ENCODE measurements around the gene HOXA4. TPM values are rescaled to one million over a fixed set of nuclear protein-coding genes. Genes with fewer than 3 reads are reported as not detected.

The HOXA4 gene
- total and polyA plus RNA-seq, 7 experiments from 2014 or later = 0.41 TPM; not detected in 6

- peaks cover 61 to 74% (median 68%) of the 10 kb centered on the region in 5 donors for H3K27me3 Mint-ChIP-seq
- intact Hi-C loops (cut with micrococcal nuclease) = loop anchor here (2.0 to 5.0 kb wide), 3 partner anchors 14 to 1310 kb away; partner anchors contain the start of genes CBX3 (in 1 of the 2), HNRNPA2B1 (in 1 of the 2) and HOXA11 (in 1 of the 2)
- peaks cover 21 to 65% (median 35%) of the 10 kb centered on the region in 7 donors for H3K4me1 Mint-ChIP-seq
- CTCF ChIA-PET = no interaction called here
- Histone ChIP-seq H3K36me3 (ENCODE audit: control insufficient read depth in 2 of 3, insufficient read depth in 3 of 3, low read length in 3 of 3) (no peaks in the 10 kb centered on the region), H3K4me1 (ENCODE audit: control insufficient read depth in 2 of 2, insufficient read depth in 2 of 2, low read length in 2 of 2) (peaks cover 16 to 40% of the 10 kb centered on the region in 2 donors), H3K4me3 (ENCODE audit: low read length) (no peak overlapping the region), H3K27me3 (ENCODE audit: control insufficient read depth in 2 of 2, insufficient read depth in 2 of 2, low read length in 2 of 2) (peaks cover 48 to 87% of the 10 kb centered on the region in 2 donors), H3K9me3 (ENCODE audit: control insufficient read depth in 2 of 3, low read length in 3 of 3) (no peaks in the 10 kb centered on the region), H3K27ac (ENCODE audit: low read depth, low read length) (no peak overlapping the region)
- DNase-seq = no peak
- no peak for ATAC-seq
- peaks cover 0 to 5% (median 2%) of the 10 kb centered on the region in 5 donors for H3K36me3 Mint-ChIP-seq
- H3K4me3 Mint-ChIP-seq = peak overlapping the region in 7 of 10 donors; percentile 16 to 69 (median 50)
- H3K9me3 Mint-ChIP-seq = peaks cover 0 to 25% (median 2%) of the 10 kb centered on the region in 11 donors
- H3K27ac Mint-ChIP-seq = peak overlapping the region in 7 of 9 donors; percentile 3 to 75 (median 62)
- POLR2A ChIA-PET = no interaction called here
These were observed 40.1 kb upstream of the HOXA4 start for GRCh38 chr7:27170426-27171324.

GRCh38 chr7:27169658-27170425 lies 39.3 kb upstream of the HOXA4 start:
- ATAC-seq = no peak
- DNase-seq = peak in 3 of 9 donors; percentile 25 to 29 (median 28)
- H3K4me1 ChIP-seq (ENCODE audit: control insufficient read depth in 2 of 2, insufficient read depth in 2 of 2, low read length in 2 of 2) = peaks cover 22 to 46% of the 10 kb centered on the region in 2 donors
- H3K27me3 ChIP-seq (ENCODE audit: control insufficient read depth in 2 of 2, insufficient read depth in 2 of 2, low read length in 2 of 2) = peaks cover 46 to 89% of the 10 kb centered on the region in 2 donors
- ChIA-PET CTCF (no interaction called here), POLR2A (no interaction called here)
- no peaks in the 10 kb centered on the region for H3K9me3 ChIP-seq (ENCODE audit: control insufficient read depth in 2 of 3, low read length in 3 of 3)
- H3K27me3 Mint-ChIP-seq = peaks cover 56 to 72% (median 64%) of the 10 kb centered on the region in 5 donors
- H3K9me3 Mint-ChIP-seq = peaks cover 0 to 27% (median 2%) of the 10 kb centered on the region in 11 donors
- peak overlapping the region in 9 of 10 donors; percentile 20 to 63 (median 50) for H3K4me3 Mint-ChIP-seq
- intact Hi-C loops (cut with micrococcal nuclease) = loop anchor here (2.0 to 5.0 kb wide), 3 partner anchors 15 to 1309 kb away; partner anchors contain the start of genes CBX3 (in 1 of the 2), HNRNPA2B1 (in 1 of the 2) and HOXA11 (in 1 of the 2)
- peaks cover 24 to 67% (median 35%) of the 10 kb centered on the region in 7 donors for H3K4me1 Mint-ChIP-seq
- H3K36me3 Mint-ChIP-seq = peaks cover 0 to 5% (median 5%) of the 10 kb centered on the region in 5 donors
- peak overlapping the region in 7 of 9 donors; percentile 2 to 75 (median 62) for H3K27ac Mint-ChIP-seq
- H3K27ac ChIP-seq (ENCODE audit: low read depth, low read length) = no peak overlapping the region
- H3K4me3 ChIP-seq (ENCODE audit: low read length) = no peak overlapping the region
- H3K36me3 ChIP-seq (ENCODE audit: control insufficient read depth in 2 of 3, insufficient read depth in 3 of 3, low read length in 3 of 3) = no peaks in the 10 kb centered on the region

- POLR2A ChIA-PET = interaction anchor here (1.0 to 1.7 kb wide), 7 partner anchors 11 to 38 kb away, joined by 3 to 7 read pairs (median 4); partner anchors contain the start of genes HOXA11 and HOXA4
- H3K27me3 ChIP-seq (ENCODE audit: control insufficient read depth in 2 of 2, insufficient read depth in 2 of 2, low read length in 2 of 2) = peaks cover 43 to 94% of the 10 kb centered on the region in 2 donors
- peak in 2 of 9 donors; percentile 49 to 55 for DNase-seq
- peak overlapping the region in 9 of 10 donors; percentile 24 to 75 (median 73) for H3K4me3 Mint-ChIP-seq
- CTCF ChIA-PET = interaction anchor here (0.6 to 1.1 kb wide), 4 partner anchors 14 to 1276 kb away, joined by 3 to 4 read pairs (median 3); no protein-coding TSS in a partner anchor
- peaks cover 19 to 54% of the 10 kb centered on the region in 2 donors for H3K4me1 ChIP-seq (ENCODE audit: control insufficient read depth in 2 of 2, insufficient read depth in 2 of 2, low read length in 2 of 2)
- no peak overlapping the region for H3K27ac ChIP-seq (ENCODE audit: low read depth, low read length)
- intact Hi-C loops (cut with micrococcal nuclease) = loop anchor here (1.0 kb wide), 2 partner anchors 9 to 11 kb away; no protein-coding TSS in a partner anchor
- peak overlapping the region; percentile 22 to 88 (median 68) for H3K27ac Mint-ChIP-seq
- H3K36me3 ChIP-seq (ENCODE audit: control insufficient read depth in 2 of 3, insufficient read depth in 3 of 3, low read length in 3 of 3) = no peaks in the 10 kb centered on the region
- peaks cover 24 to 74% (median 36%) of the 10 kb centered on the region in 7 donors for H3K4me1 Mint-ChIP-seq
- peak overlapping the region; percentile 12 for H3K4me3 ChIP-seq (ENCODE audit: low read length)
- H3K27me3 Mint-ChIP-seq = peaks cover 68 to 81% (median 73%) of the 10 kb centered on the region in 5 donors
- peaks cover 0 to 5% (median 5%) of the 10 kb centered on the region in 5 donors for H3K36me3 Mint-ChIP-seq
- H3K9me3 ChIP-seq (ENCODE audit: control insufficient read depth in 2 of 3, low read length in 3 of 3) = no peaks in the 10 kb centered on the region
- H3K9me3 Mint-ChIP-seq = peaks cover 0 to 31% (median 2%) of the 10 kb centered on the region in 11 donors
- ATAC-seq = peak; percentile 28
These were observed 37.8 kb upstream of the HOXA4 start for GRCh38 chr7:27168265-27168947.

GRCh38 chr7:27167916-27168264 lies 37.3 kb upstream of the HOXA4 start:
- Histone ChIP-seq H3K4me1 (ENCODE audit: control insufficient read depth in 2 of 2, insufficient read depth in 2 of 2, low read length in 2 of 2) (peaks cover 19 to 50% of the 10 kb centered on the region in 2 donors), H3K4me3 (ENCODE audit: low read length) (peak overlapping the region; percentile 12), H3K27me3 (ENCODE audit: control insufficient read depth in 2 of 2, insufficient read depth in 2 of 2, low read length in 2 of 2) (peaks cover 43 to 91% of the 10 kb centered on the region in 2 donors), H3K27ac (ENCODE audit: low read depth, low read length) (no peak overlapping the region), H3K9me3 (ENCODE audit: control insufficient read depth in 2 of 3, low read length in 3 of 3) (no peaks in the 10 kb centered on the region), H3K36me3 (ENCODE audit: control insufficient read depth in 2 of 3, insufficient read depth in 3 of 3, low read length in 3 of 3) (no peaks in the 10 kb centered on the region)
- ChIA-PET POLR2A (interaction anchor here (1.0 to 1.7 kb wide), 6 partner anchors 11 to 20 kb away, joined by 3 to 7 read pairs (median 4); partner anchors contain the start of gene HOXA11), CTCF (interaction anchor here (1.1 kb wide), 2 partner anchors 14 to 1275 kb away, joined by 3 to 4 read pairs; no protein-coding TSS in a partner anchor)
- peaks cover 24 to 74% (median 35%) of the 10 kb centered on the region in 7 donors for H3K4me1 Mint-ChIP-seq
- peak overlapping the region in 6 of 10 donors; percentile 9 to 75 (median 52) for H3K4me3 Mint-ChIP-seq
- intact Hi-C loops (cut with micrococcal nuclease) = loop anchor here (1.0 to 2.0 kb wide), 3 partner anchors 9 to 17 kb away; partner anchors contain the start of gene HOXA11 (in 1 of the 2)
- no peak for ATAC-seq
- peaks cover 0 to 5% (median 5%) of the 10 kb centered on the region in 5 donors for H3K36me3 Mint-ChIP-seq
- H3K27ac Mint-ChIP-seq = peak overlapping the region in 8 of 9 donors; percentile 22 to 88 (median 70)
- no peak for DNase-seq
- peaks cover 73 to 86% (median 77%) of the 10 kb centered on the region in 5 donors for H3K27me3 Mint-ChIP-seq
- H3K9me3 Mint-ChIP-seq = peaks cover 0 to 31% (median 2%) of the 10 kb centered on the region in 11 donors

GRCh38 chr7:27166531-27167505 lies 36.3 kb upstream of the HOXA4 start:
- ATAC-seq = no peak
- ChIA-PET CTCF (no interaction called here), POLR2A (interaction anchor here (0.8 to 1.7 kb wide), 3 partner anchors 12 to 20 kb away, joined by 3 to 7 read pairs (median 4); no protein-coding TSS in a partner anchor)
- H3K36me3 ChIP-seq (ENCODE audit: control insufficient read depth in 2 of 3, insufficient read depth in 3 of 3, low read length in 3 of 3) = no peaks in the 10 kb centered on the region
- peaks cover 43 to 82% of the 10 kb centered on the region in 2 donors for H3K27me3 ChIP-seq (ENCODE audit: control insufficient read depth in 2 of 2, insufficient read depth in 2 of 2, low read length in 2 of 2)
- Mint-ChIP-seq H3K4me1 (peaks cover 18 to 65% (median 30%) of the 10 kb centered on the region in 7 donors), H3K9me3 (peaks cover 0 to 27% (median 0%) of the 10 kb centered on the region in 11 donors), H3K27ac (peak overlapping the region in 8 of 9 donors; percentile 36 to 88 (median 74)), H3K27me3 (peaks cover 75 to 87% (median 79%) of the 10 kb centered on the region in 5 donors), H3K36me3 (peaks cover 0 to 5% (median 5%) of the 10 kb centered on the region in 5 donors), H3K4me3 (peak overlapping the region in 8 of 10 donors; percentile 9 to 75 (median 56))
- no peaks in the 10 kb centered on the region for H3K9me3 ChIP-seq (ENCODE audit: control insufficient read depth in 2 of 3, low read length in 3 of 3)
- peak in 2 of 9 donors; percentile 14 to 39 for DNase-seq
- peaks cover 15 to 40% of the 10 kb centered on the region in 2 donors for H3K4me1 ChIP-seq (ENCODE audit: control insufficient read depth in 2 of 2, insufficient read depth in 2 of 2, low read length in 2 of 2)
- H3K4me3 ChIP-seq (ENCODE audit: low read length) = no peak overlapping the region
- intact Hi-C loops (cut with micrococcal nuclease) = loop anchor here in 1 of 2 donors (2.0 kb wide), 1 partner anchor 18 kb away; the partner anchor contains the start of gene HOXA11
- no peak overlapping the region for H3K27ac ChIP-seq (ENCODE audit: low read depth, low read length)

Measured in naive thymus-derived CD4-positive, alpha-beta T cell (primary cell).